Nephron progenitor cell (in vitro differentiated cells): ENCODE results near the gene IMPA2.
"Not testable (repeated sequence)": the region's sequence is repeated elsewhere in the genome, so short reads cannot be mapped to it uniquely, and the experiment has no call there.

Experiments used
- DNase-seq: peaks from one replicate; pipeline ENCODE4 v3.0.0; 2021
- H3K27ac Mint-ChIP-seq: 2 replicates; pipeline ENCODE4 v1.8.0; 2021; ENCODE audit warnings: mild to moderate bottlenecking, moderate library complexity, mixed read lengths
- H3K27me3 Mint-ChIP-seq: 2 replicates; pipeline ENCODE4 v1.8.0; 2021; ENCODE audit warnings: mild to moderate bottlenecking, low read depth, mixed read lengths; ENCODE audit not compliant: poor library complexity
- H3K36me3 Mint-ChIP-seq: 2 replicates; pipeline ENCODE4 v1.8.0; 2021; ENCODE audit warnings: low read depth, mixed read lengths
- H3K4me1 Mint-ChIP-seq: 2 replicates; pipeline ENCODE4 v1.8.0; 2021; ENCODE audit warnings: mixed read lengths
- H3K4me3 Mint-ChIP-seq: 2 replicates; pipeline ENCODE4 v1.8.0; 2021; ENCODE audit warnings: mild to moderate bottlenecking, moderate library complexity, mixed read lengths
- H3K9me3 Mint-ChIP-seq: 2 replicates; pipeline ENCODE4 v1.8.0; 2021; ENCODE audit warnings: mild to moderate bottlenecking, moderate library complexity, mixed read lengths
- TF ChIP-seq, protein P1 (sequence below): fragments of 200-600 bp; sonication (generic); IDR thresholded peaks from 2 replicates; pipeline ENCODE4 v1.5.0; 2021; ENCODE audit warnings: antibody characterized with exemption

The IMPA2 gene

GRCh38 chr18:12038082-12038638 is 56.9 kb downstream of the IMPA2 start:
- Mint-ChIP-seq H3K4me1 (peaks cover 28% of the 10 kb centered on the region), H3K9me3 (no peaks in the 10 kb centered on the region), H3K27me3 (peaks cover 51% of the 10 kb centered on the region), H3K36me3 (peaks cover 3% of the 10 kb centered on the region), H3K27ac (no peak overlapping the region), H3K4me3 (peak overlapping the region; percentile 80)
- DNase-seq: peak; percentile 34
- TF ChIP-seq, protein P1, sequence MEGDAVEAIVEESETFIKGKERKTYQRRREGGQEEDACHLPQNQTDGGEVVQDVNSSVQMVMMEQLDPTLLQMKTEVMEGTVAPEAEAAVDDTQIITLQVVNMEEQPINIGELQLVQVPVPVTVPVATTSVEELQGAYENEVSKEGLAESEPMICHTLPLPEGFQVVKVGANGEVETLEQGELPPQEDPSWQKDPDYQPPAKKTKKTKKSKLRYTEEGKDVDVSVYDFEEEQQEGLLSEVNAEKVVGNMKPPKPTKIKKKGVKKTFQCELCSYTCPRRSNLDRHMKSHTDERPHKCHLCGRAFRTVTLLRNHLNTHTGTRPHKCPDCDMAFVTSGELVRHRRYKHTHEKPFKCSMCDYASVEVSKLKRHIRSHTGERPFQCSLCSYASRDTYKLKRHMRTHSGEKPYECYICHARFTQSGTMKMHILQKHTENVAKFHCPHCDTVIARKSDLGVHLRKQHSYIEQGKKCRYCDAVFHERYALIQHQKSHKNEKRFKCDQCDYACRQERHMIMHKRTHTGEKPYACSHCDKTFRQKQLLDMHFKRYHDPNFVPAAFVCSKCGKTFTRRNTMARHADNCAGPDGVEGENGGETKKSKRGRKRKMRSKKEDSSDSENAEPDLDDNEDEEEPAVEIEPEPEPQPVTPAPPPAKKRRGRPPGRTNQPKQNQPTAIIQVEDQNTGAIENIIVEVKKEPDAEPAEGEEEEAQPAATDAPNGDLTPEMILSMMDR: no peak

GRCh38 chr18:12038639-12039539 is 57.6 kb downstream of the IMPA2 start:
- Mint-ChIP-seq H3K4me3 (peak overlapping the region; percentile 80), H3K4me1 (peaks cover 20% of the 10 kb centered on the region), H3K36me3 (no peaks in the 10 kb centered on the region), H3K27me3 (peaks cover 51% of the 10 kb centered on the region), H3K9me3 (no peaks in the 10 kb centered on the region), H3K27ac (no peak overlapping the region)
- TF ChIP-seq, protein P1: peak; percentile 98
- peak; percentile 89 for DNase-seq

DNA sequence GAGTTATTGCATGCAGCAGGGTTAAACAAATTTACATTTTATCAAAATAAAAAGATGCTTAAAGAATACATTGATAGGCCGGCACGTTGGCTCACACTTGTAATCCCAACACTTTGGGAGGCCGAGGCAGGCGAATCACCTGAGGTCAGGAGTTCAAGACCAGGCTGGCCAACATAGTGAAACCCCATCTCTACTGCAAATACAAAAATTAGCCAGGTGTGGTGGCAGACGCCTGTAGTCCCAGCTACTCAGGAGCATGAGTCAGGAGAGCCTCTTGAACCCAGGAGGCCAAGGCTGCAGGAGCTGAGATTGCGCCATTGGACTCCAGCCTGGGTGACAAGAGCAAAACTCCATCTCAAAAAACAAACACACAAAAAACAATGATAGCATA is 58.2 kb downstream of the IMPA2 start:
- not testable (repeated sequence) for H3K9me3 Mint-ChIP-seq, H3K27ac Mint-ChIP-seq, H3K4me3 Mint-ChIP-seq, DNase-seq, H3K36me3 Mint-ChIP-seq
- H3K4me1 Mint-ChIP-seq: peaks cover 14% of the 10 kb centered on the region
- peaks cover 51% of the 10 kb centered on the region for H3K27me3 Mint-ChIP-seq

- Mint-ChIP-seq H3K4me1 (no peaks in the 10 kb centered on the region), H3K27ac (no peak overlapping the region), H3K36me3 (no peaks in the 10 kb centered on the region), H3K27me3 (peaks cover 40% of the 10 kb centered on the region), H3K9me3 (no peaks in the 10 kb centered on the region), H3K4me3 (no peak overlapping the region)
- TF ChIP-seq, protein P1: no peak
- no peak for DNase-seq
Observed at GRCh38 chr18:12041561-12041960, 60.3 kb downstream of the IMPA2 start.

DNA sequence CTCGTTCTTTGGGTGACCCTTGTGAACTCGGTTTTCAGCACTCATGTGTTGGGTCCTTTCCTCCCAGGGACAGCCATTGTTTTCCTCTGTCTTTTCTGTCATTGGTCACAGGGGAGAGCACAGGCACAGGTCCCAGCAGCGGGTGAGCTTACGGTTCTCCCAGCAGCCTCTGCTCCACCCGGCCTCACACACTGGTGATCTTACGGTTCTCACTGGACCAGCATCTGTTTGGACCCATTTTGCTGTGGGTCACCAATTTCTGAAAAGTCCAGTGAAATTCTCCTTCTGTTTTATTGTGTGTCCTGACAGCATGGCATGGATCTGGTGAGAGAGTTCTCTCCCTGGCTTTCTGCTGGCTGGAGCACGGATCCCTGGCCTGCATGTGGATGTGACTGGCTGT is 62.5 kb downstream of the IMPA2 start:
- no peaks in the 10 kb centered on the region for H3K4me1 Mint-ChIP-seq
- no peak overlapping the region for H3K27ac Mint-ChIP-seq
- H3K36me3 Mint-ChIP-seq: no peaks in the 10 kb centered on the region
- TF ChIP-seq, protein P1: no peak
- H3K27me3 Mint-ChIP-seq: peaks cover 23% of the 10 kb centered on the region
- DNase-seq: no peak
- H3K4me3 Mint-ChIP-seq: no peak overlapping the region
- no peaks in the 10 kb centered on the region for H3K9me3 Mint-ChIP-seq

DNA sequence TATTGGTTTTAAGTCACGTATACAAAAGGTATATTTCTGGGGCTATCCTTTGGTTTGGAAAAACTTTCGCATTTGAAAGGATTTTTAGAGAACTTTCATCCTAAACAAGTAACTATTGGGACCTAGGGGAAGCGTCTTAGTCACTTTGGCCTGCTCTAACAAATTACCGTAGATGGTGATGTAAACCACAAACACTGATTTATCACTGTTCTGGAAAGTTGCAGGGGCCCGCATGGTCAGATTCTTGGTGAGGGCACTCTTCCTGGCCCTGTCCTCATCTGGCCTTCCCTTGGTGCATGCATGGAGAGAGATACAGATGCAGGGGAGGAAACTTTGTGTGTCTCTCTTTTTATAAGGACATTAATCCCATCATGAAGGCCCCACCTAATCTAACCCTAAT is 63.3 kb downstream of the IMPA2 start:
- TF ChIP-seq, protein P1: no peak
- no peak for DNase-seq
- peaks cover 27% of the 10 kb centered on the region for H3K27me3 Mint-ChIP-seq
- no peaks in the 10 kb centered on the region for H3K9me3 Mint-ChIP-seq
- no peaks in the 10 kb centered on the region for H3K36me3 Mint-ChIP-seq
- no peak overlapping the region for H3K4me3 Mint-ChIP-seq
- no peaks in the 10 kb centered on the region for H3K4me1 Mint-ChIP-seq
- H3K27ac Mint-ChIP-seq: no peak overlapping the region
